GM18517 (cell line): ENCODE data around the gene PRKCE.
A peak's percentile ranks its signal among the peaks of the same experiment; 100 is the strongest.

Experiments used
- ATAC-seq: cut with Tn5 transposase; IDR thresholded peaks from one replicate; pipeline ENCODE4 v1.9.1; 2021; ENCODE audit warnings: mild to moderate bottlenecking, moderate library complexity; ENCODE audit not compliant: unreplicated experiment

The PRKCE gene

DNA sequence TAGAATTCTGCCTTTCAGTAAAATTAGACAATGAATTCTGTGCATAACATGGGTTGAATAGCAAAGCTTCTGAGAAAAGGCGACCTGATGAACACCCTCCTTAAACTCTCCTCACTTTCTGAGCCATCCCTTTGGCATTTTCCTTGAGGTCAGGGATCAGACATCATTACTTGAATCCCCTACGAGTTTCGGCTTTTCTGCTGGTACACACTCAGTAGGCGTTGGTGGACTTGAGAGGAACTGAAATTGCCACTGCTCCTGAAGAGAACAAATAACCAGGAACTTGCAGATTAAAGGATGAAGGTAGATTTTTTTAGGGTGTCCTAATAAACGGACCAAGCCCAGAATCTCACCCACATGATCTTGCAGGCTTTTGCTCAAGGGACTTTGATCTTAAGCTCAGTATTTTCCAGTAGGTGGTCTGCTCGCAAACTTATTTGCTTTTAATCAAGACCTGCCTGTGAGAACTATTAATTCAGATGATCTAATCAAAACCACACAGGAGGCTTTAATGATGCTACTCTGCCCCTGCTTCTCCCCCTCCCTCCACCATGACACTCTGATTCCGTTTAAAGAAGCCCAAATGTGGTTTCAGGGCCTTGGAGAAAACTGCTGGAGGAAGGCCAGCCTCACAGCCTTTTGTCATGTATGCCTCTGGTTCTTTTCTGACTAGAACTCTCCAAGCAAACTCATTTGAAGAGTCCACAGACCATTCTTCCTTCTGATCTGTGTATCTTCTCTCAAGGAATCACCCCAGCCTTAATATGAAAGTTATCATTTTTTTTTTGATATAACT is 124.9 kb downstream of the PRKCE start:
- ATAC-seq: no peak

DNA sequence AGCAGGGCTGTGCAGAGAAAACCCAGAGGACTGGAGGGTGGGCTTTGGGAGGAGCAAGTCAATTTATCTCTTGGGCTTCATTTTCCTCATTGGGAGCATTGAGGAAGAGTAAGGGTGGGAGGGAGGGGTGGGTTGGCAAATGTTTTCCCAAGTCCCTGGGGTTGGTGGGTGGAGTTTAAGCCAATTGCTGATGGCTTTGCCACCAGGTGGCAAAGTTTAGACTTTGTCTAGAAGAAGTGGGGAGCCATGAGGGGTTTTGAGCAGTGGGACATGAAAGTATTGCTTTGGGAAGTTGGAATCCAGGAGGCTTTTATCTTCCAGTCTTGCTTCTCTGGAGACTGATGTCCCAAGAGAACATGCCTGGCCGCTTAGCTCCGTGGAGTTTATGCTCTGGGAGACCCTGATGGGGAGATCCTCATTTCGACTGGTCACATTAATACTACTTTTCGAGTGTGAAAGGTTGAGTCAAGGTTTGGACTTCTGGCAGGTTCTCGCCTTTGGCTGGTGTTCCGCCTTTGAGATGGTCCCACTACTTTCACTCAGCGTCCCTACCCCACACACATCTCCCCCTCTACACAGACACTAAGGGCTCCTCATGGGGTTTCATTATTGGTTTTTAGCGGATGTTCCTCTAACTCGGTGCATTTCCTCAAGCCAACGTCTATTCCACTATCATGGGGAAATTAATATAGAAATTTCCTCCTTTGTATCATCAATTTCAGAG is 126.7 kb downstream of the PRKCE start:
- no peak for ATAC-seq

DNA sequence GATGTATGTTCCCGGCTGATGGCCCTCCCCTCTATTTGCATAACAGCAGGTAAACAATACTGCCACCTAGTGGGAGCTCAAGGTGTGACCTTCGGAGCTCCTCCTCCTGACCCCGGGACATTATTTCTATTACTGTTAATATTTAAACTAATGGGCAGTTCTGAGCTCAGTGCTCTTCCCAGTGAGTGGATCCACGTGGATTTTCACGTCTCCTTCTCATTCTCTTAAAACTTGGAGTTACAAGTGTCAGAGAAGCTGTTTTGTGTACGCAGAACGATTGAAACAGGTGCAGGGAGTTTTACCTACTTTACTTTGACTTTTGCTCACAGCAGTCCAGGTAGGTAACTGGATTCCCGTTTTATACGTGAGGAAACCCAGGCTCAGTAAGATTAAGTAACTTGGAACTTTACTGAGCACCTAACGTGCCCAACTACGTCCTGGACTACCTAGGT is 127.3 kb downstream of the PRKCE start:
- ATAC-seq: no peak

DNA sequence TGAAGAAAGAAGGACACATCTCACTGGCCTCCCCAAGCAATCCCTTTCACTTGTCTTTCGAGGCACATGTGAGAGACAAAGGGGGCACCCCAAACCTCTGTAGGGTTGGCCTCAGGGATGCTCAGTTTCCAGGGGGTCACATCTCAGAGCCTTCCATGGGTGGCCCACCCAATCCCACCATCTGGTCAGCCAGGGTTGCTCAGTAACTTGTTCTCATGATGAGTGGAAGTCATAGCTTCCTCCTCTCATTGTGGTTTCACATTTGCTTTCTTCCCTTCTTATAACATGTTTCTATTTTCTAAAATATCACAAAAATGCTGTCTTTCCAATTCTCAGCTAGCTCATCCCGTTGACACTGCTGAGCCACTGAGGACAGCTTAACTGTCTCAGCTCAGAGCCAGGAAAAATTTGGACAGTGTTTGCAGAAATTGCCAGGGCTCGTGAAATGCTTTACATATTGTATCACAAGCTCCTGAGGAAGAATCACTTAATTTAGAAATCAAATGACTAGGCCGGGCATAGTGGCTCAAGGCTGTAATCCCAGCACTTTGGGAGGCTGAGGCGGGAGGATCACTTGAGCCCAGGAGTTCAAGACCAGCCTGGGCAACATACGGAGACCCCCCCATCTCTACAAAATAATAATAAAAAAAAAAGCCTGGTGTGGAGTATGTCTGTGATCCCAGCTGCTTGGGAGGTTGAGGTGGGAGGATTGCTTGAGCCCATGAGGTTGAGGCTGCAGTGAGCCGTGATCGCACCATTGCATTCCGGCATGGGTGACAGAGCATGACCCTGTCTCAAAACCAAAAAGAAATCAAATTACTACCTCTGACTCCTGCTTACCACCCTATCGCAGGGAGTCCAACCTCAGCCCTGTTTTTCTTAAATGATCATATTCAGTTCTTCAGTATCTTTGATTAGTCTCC is 129.3 kb downstream of the PRKCE start:
- peak; percentile 53 for ATAC-seq

GRCh38 chr2:45781464-45781811 is 130.0 kb downstream of the PRKCE start:
- peak; percentile 35 for ATAC-seq

DNA sequence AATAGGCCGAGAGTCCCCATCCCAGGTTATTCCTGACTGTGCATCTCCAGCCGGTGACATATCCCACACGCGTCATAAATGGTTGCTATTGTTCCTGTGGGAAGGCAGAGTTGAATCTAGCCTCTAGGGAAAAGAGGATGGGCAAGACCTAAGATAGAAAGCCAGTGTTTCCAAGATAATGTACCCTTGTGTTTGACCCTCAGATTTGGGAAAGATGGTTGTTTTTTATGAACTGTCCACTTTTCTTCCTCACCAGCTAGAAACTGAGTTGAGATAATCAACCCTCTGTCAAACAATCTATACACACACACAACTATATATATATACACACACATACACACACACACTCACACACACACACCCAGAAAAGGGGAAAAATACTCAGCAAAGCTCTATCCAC is 131.0 kb downstream of the PRKCE start:
- ATAC-seq: no peak

GRCh38 chr2:45782986-45783385 is 131.5 kb downstream of the PRKCE start:
- ATAC-seq: no peak

DNA sequence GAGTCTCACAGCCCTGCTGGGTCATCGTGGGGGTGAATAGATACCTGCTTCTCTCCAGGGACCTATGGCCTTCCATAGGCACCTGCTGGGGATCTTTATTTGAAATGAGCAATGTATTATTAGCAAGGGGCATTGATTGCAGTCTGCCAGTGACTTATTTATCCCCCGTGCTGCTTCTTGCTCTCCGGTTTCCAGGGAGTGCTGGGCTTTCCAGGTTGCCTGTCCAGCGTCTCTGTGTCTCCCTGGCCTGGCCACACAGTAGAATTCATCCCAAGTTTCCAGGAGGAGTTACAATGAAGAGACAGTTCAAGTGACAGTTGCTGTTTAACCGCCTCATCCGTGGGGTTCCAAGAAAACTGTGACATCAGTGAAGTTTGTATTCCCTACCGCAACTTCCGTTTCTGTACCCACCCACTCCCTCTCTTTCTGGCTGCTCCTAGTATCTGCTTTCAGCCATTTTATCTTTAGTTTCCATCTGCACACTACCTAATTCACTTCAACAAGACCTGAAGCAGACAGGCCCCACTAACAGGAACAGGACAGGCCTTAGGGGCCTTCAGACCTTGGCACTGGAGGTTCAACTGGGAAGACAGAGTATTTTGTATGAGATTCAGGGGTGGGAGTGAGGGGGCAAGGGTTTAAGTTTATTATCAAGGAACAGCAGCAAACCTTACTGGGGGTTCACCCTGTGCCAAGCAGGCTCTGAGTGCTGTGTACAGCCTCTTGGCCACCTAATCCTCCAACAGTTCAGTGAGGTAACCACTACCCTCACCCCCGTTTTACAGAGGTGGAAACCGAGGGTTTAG is 134.8 kb downstream of the PRKCE start:
- no peak for ATAC-seq

DNA sequence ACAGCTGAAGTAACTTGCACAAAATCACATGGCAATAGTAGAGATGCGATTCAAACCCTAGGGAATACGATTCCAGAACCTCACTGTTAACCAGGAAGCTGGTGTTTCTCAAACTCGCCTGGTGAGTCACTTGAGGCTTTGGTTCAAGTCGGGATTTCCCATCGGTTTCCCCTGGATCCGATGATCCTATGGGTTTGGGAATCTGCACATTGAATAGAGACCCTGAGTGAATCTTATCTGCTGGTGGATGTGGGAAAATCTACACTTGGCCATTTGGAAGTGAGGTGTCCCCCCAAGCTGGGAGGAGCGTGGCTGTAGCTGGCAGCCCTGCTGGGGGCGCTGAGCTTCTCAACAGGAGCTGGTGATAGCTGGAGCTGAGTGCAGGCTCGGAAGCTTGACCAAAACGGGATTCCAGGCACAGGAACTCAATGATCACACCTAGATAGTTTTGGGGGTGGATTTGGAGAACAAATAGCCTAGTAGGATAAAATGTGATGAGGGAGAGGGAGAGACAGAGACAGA is 135.4 kb downstream of the PRKCE start:
- ATAC-seq: no peak

DNA sequence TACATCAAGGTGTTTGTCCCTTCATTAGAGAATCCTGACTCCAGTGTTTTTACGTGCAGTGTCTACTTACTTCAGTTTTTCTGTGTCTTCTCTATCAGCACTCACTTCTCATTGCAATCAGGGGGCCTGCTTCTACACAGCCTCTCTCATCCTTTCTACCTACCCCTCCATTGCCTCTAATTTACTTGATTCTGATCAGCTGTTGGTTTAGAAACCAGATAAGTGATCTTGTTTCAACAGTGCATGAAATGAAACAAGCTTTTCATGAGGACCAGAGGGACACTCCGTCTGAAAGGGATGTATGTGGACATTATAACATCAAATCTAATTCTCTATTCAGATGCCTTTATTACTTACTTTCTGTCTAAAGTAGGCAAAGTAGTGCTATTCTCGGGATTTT is 136.9 kb downstream of the PRKCE start:
- no peak for ATAC-seq

DNA sequence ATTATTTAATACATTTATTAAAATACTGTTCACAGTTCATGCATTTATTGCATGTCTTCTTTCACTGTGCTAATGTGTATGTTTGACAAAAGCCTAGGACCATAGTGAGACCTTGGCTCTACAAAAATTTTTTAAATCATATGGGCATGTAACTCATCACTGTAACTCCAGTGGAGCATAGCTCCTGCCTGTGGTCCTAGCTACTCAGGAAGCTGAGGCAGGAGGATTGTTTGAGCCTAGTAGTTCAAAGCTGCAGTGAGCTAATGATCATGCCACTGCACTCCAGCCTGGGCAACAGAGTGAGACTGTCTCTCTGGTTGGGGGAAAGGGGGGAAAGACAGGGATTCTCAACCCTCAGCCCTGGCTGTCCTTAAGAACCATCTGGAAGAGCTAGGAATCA is 137.8 kb downstream of the PRKCE start:
- ATAC-seq: no peak

DNA sequence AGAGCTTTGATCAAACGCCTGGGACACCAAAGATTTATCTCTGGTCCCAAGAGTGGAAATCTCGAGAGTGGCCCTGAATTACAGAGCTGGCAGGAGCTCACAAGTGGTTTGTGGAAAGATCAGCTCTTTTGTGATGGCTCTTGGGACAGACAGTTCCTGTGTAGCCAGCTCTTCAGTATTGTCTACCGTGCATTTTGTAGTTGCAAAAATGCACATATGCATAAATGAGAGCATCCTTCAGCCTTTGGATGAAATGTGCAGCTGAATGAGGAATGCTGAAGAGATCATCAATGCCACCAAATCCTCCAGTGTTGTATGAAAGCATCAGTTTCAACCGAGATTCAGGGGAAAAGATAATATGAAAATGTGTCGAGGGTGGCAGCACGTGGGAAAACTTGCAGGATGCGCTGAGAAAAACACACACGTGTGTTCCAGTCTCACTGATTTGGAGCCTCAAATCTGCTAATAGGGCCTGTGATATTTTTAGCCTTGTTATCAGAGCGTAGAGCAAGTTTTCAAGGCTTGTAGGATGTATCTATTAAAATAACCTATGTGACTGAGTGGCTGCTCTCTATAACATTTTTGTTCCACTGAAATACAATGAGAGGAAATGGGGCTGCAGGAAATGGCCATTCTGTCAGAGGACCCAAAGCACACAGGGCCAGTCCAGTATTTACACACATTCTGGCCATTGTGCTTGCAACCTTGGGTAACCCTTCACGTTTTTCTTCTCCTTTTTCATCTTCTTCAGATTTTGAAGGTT is 138.7 kb downstream of the PRKCE start:
- ATAC-seq: no peak

DNA sequence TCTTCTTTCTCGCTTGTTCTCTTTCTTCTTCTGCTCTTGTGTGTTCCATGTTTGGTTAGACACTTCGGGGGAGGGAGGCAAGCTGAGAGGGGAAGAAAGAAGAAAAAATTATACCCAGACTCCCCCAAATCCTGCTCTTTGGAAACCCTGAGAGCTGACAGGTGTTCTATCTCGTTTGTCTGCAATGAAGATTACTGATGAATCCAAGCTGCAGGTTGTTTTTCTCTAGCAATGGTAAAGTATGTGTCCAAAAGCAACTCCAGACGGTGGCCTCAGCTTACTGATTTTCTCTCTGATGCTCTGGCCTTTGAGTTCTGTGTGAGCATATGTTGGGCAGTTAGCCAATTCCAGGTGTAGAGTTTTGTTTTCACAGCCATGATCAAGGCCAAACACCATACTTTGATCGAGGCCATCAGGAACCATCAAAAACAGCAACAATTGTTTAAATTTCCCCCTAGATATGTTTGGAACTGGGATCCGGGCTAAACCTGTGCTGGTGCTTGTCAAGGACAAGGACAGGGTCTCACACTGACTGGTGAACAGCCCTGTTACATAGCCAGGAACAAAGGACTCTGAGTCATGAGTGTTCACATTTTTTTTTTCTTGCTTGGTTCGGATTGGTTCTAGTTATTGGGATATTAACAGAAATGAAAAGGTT is 142.0 kb downstream of the PRKCE start:
- ATAC-seq: no peak

DNA sequence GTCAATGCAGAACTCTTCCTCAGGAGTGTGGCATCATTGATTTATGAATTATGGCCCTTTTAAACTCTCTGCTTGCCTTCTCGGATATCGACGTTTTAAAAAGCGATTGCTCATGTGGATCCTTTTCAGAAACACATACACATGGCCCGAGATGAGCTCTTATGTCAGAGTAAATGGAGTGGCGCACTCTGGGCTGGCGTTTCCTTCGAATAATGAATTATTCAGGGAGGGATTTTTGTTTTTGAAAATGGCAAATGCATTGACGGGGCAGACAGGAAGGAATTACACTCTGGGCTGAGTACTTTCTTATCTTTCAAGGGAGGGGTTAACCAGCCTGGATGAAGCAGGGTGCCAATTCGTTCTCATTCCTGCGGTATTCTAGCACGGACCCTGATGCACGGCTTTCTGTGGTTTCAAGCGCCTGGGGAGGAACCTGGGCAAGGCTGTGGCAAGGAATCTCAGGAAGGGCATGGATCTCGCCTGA is 142.7 kb downstream of the PRKCE start:
- no peak for ATAC-seq

DNA sequence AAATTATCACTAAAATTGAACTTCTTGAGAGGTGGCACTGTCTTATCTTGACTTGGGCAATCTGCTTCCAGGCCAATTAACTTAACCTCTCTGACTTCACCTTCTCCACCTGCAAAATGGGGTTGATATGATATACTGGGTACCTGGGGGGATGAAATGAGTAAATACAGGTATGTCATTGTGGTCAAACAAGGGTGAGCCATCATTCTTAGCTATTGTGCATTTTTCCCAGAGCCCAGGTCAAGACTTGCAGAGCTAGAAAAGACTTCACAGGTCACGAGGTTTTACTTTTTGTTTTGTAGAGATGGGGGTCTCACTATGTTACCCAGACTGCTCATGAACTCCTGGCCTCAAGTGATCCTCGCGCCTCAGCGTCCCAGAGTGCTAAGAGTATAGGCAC is 145.0 kb downstream of the PRKCE start:
- ATAC-seq: no peak

DNA sequence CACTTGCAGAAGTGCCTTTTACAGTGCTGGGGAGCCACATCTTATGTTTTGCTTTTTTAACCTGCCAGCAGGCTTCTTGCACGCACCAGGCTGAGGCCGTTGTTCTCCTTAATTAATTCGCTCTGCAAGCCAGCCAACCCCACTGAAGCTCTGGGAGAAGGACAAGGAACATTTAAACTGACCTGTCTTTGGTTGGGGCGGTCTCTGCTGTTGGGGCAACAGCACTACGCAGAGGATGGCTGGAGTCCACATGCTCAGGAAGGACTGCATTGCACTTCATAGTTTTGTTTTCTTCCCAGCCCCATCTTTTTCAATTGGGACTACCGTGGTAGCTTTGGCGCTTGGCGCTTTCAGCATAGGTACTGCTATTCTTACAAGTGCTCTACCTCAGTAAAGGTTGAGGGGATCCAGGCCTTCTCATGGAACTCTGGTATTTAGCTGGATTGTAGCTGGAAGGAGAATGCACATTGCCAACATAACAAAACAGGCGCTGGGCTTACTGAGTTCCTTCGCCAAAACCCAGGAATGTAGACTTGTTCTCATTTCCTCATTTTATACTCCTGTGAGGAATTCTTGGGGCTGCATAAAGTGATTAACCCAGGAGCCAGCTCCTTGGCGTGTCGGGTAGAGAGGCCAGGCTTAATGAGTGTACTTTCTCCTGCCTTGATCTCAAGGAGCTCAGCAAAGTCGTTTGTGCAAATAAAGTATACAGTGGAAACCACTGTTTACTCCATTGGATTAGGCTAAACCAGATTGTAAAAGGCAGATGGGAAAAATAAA is 146.2 kb downstream of the PRKCE start:
- ATAC-seq: no peak

GRCh38 chr2:45799679-45800381 is 148.4 kb downstream of the PRKCE start:
- ATAC-seq: no peak
